ENCODE data around the gene DHX58. TPM values are rescaled to one million over a fixed set of nuclear protein-coding genes. Genes with fewer than 3 reads are reported as not detected.
A peak's percentile ranks its signal among the peaks of the same experiment; 100 is the strongest.

DHX58 gene
- total and polyA plus RNA-seq, 2 donors (not counting 1 experiment from before 2014, with no cell fraction given) = 39.7 to 57.6 TPM

GRCh38 chr17:42107124-42107523, 5.4 kb downstream of the DHX58 start:
- ATAC-seq (ENCODE audit: low read depth) (no peak), DNase-seq (no peak)
- no peaks in the 10 kb centered on the region for H3K27me3 ChIP-seq (replicated peaks in 1 of 4; ENCODE audit: control extremely low read depth in 1 of 4, control insufficient read depth in 3 of 4, insufficient read depth in 4 of 4, low read length in 3 of 4)
- peak overlapping the region; percentile 90 for H3K4me2 ChIP-seq (replicated peaks; ENCODE audit: low read depth, low read length, poor library complexity, severe bottlenecking)
- H3K27ac Mint-ChIP-seq = no peak overlapping the region
- intact Hi-C loops (cut with micrococcal nuclease) = loop anchor here (1.0 kb wide), 2 partner anchors 9 kb away; partner anchors contain the start of gene ZNF385C
- H4K20me1 ChIP-seq (ENCODE audit: control insufficient read depth, insufficient read depth, low read length, poor library complexity, severe bottlenecking) = no peaks in the 10 kb centered on the region
- peaks cover 18 to 25% of the 10 kb centered on the region in 2 donors for H3K4me1 ChIP-seq (ENCODE audit: control insufficient read depth in 2 of 2, insufficient read depth in 2 of 2, low read length in 2 of 2)
- peak overlapping the region; percentile 77 for H2AFZ ChIP-seq (ENCODE audit: insufficient read depth, low read depth, low read length, poor library complexity, severe bottlenecking)
- no peaks in the 10 kb centered on the region for H3K9me3 Mint-ChIP-seq (ENCODE audit: insufficient read depth)
- H3K4me3 ChIP-seq (ENCODE audit: control extremely low read depth in 1 of 5, extremely low read depth in 1 of 5, insufficient read depth in 1 of 5, low read depth in 2 of 5, low read length in 4 of 5) = peak overlapping the region in 3 of 5 experiments; percentile 44 to 49 (median 46)
- peak overlapping the region; percentile 37 for H3K9ac ChIP-seq (ENCODE audit: low read length)
- H3K9me3 ChIP-seq (ENCODE audit: control extremely low read depth in 1 of 3, control insufficient read depth in 2 of 3, insufficient read depth in 1 of 3, low read length in 2 of 3) = peaks cover 0 to 4% (median 0%) of the 10 kb centered on the region in 3 donors
- H3K27ac ChIP-seq (ENCODE audit: low read length in 2 of 2) = no peak overlapping the region
- peaks cover 0 to 35% of the 10 kb centered on the region in 2 experiments for H3K36me3 ChIP-seq (replicated peaks in 1 of 2; ENCODE audit: control extremely low read depth in 1 of 2, control insufficient read depth in 1 of 2, extremely low read depth in 1 of 2, insufficient read depth in 2 of 2, low read length in 1 of 2)
- 84% methylated on average over 4 of the region's 6 CpGs for WGBS (ENCODE audit: insufficient coverage)
- TF ChIP-seq EZH2 (IDR thresholded peaks at IDR 0.05; ENCODE audit: borderline replicate concordance, insufficient read depth, low read depth, low read length, poor library complexity, severe bottlenecking) = no peak
- no peak for TF ChIP-seq CTCF (IDR thresholded peaks at IDR 0.05)
- POLR2A ChIA-PET = no interaction called here
- peaks cover 10% of the 10 kb centered on the region for H3K79me2 ChIP-seq (ENCODE audit: control insufficient read depth, insufficient read depth, low read length)
- CTCF ChIA-PET = interaction anchor here (0.6 to 2.5 kb wide), 8 partner anchors 9 to 144 kb away, joined by 3 to 12 read pairs (median 5); no protein-coding TSS in a partner anchor
- peak overlapping the region; percentile 85 for H3K4me3 Mint-ChIP-seq
- peaks cover 30% of the 10 kb centered on the region for H3K4me1 Mint-ChIP-seq
- no peaks in the 10 kb centered on the region for H3K27me3 Mint-ChIP-seq

- CTCF ChIA-PET = interaction anchor here (0.6 to 1.3 kb wide), 3 partner anchors 10 to 141 kb away, joined by 3 to 4 read pairs (median 3); no protein-coding TSS in a partner anchor
- Histone ChIP-seq H3K4me3 (ENCODE audit: control extremely low read depth in 1 of 5, extremely low read depth in 1 of 5, insufficient read depth in 1 of 5, low read depth in 2 of 5, low read length in 4 of 5) (no peak overlapping the region), H3K4me1 (ENCODE audit: control insufficient read depth in 2 of 2, insufficient read depth in 2 of 2, low read length in 2 of 2) (peaks cover 8 to 15% of the 10 kb centered on the region in 2 donors), H4K20me1 (ENCODE audit: control insufficient read depth, insufficient read depth, low read length, poor library complexity, severe bottlenecking) (no peaks in the 10 kb centered on the region), H3K4me2 (replicated peaks; ENCODE audit: low read depth, low read length, poor library complexity, severe bottlenecking) (no peak overlapping the region), H3K79me2 (ENCODE audit: control insufficient read depth, insufficient read depth, low read length) (peaks cover 2% of the 10 kb centered on the region), H3K9me3 (ENCODE audit: control extremely low read depth in 1 of 3, control insufficient read depth in 2 of 3, insufficient read depth in 1 of 3, low read length in 2 of 3) (peaks cover 0 to 4% (median 0%) of the 10 kb centered on the region in 3 donors), H3K27ac (ENCODE audit: low read length in 2 of 2) (no peak overlapping the region), H3K9ac (ENCODE audit: low read length) (no peak overlapping the region), H3K27me3 (replicated peaks in 1 of 4; ENCODE audit: control extremely low read depth in 1 of 4, control insufficient read depth in 3 of 4, insufficient read depth in 4 of 4, low read length in 3 of 4) (no peaks in the 10 kb centered on the region), H3K36me3 (replicated peaks in 1 of 2; ENCODE audit: control extremely low read depth in 1 of 2, control insufficient read depth in 1 of 2, extremely low read depth in 1 of 2, insufficient read depth in 2 of 2, low read length in 1 of 2) (peaks cover 0 to 33% of the 10 kb centered on the region in 2 experiments), H2AFZ (ENCODE audit: insufficient read depth, low read depth, low read length, poor library complexity, severe bottlenecking) (no peak overlapping the region)
- peak overlapping the region; percentile 23 for H3K4me3 Mint-ChIP-seq
- POLR2A ChIA-PET = interaction anchor here (0.8 kb wide), 1 partner anchor 20 kb away, joined by 3 read pairs; no protein-coding TSS in a partner anchor
- H3K27me3 Mint-ChIP-seq = no peaks in the 10 kb centered on the region
- H3K9me3 Mint-ChIP-seq (ENCODE audit: insufficient read depth) = no peaks in the 10 kb centered on the region
- TF ChIP-seq CTCF (IDR thresholded peaks at IDR 0.05) (no peak), EZH2 (IDR thresholded peaks at IDR 0.05; ENCODE audit: borderline replicate concordance, insufficient read depth, low read depth, low read length, poor library complexity, severe bottlenecking) (no peak)
- H3K27ac Mint-ChIP-seq = no peak overlapping the region
- intact Hi-C loops (cut with micrococcal nuclease) = no loop called here
- H3K4me1 Mint-ChIP-seq = peaks cover 19% of the 10 kb centered on the region
- 100% methylated on average over 1 of the region's 2 CpGs for WGBS (ENCODE audit: insufficient coverage)
- DNase-seq = no peak
- ATAC-seq (ENCODE audit: low read depth) = no peak
These were observed 6.5 kb downstream of the DHX58 start for GRCh38 chr17:42106009-42106408.
